T1000 (cell line): ENCODE measurements around the gene RNASE13.
"Not testable (repeated sequence)": the region's sequence is repeated elsewhere in the genome, so short reads cannot be mapped to it uniquely, and the experiment has no call there.

Experiments used
- DNase-seq: peaks from one replicate; lab custom pipeline; 2025; ENCODE audit warnings: mixed read lengths; lab: John Stamatoyannopoulos, UW

Gene RNASE13

GRCh38 chr14:20988717-20989470, 45.7 kb downstream of the RNASE13 start:
- DNase-seq, result no peak

GRCh38 chr14:20986811-20987210, 47.8 kb downstream of the RNASE13 start:
- DNase-seq, result peak; percentile 38

- DNase-seq, result not testable (repeated sequence)
Observed at GRCh38 chr14:20985650-20986049, 49.0 kb downstream of the RNASE13 start.
